ENCODE data around the gene ATOX1.

ATOX1 gene

GRCh38 chr5:151750121-151750520 is 8.3 kb downstream of the ATOX1 start:
- TF ChIP-seq CTCF (conservative IDR thresholded peaks at IDR 0.05; ENCODE audit: low read length), result no peak
- DNase-seq (ENCODE audit: low read depth), result no peak
- H3K4me3 ChIP-seq (ENCODE audit: low read length), result no peak overlapping the region

GRCh38 chr5:151745071-151745705 is 13.2 kb downstream of the ATOX1 start:
- H3K4me3 ChIP-seq (ENCODE audit: low read length), result no peak overlapping the region
- no peak for TF ChIP-seq CTCF (conservative IDR thresholded peaks at IDR 0.05; ENCODE audit: low read length)
- peak; percentile 87 for DNase-seq (ENCODE audit: low read depth)

- no peak for DNase-seq (ENCODE audit: low read depth)
- no peak overlapping the region for H3K4me3 ChIP-seq (ENCODE audit: low read length)
- TF ChIP-seq CTCF (conservative IDR thresholded peaks at IDR 0.05; ENCODE audit: low read length), result peak; percentile 25
Measured at GRCh38 chr5:151743530-151743929, 14.9 kb downstream of the ATOX1 start.

- peak; percentile 68 for DNase-seq (ENCODE audit: low read depth)
- no peak overlapping the region for H3K4me3 ChIP-seq (ENCODE audit: low read length)
- TF ChIP-seq CTCF (conservative IDR thresholded peaks at IDR 0.05; ENCODE audit: low read length), result peak; percentile 85
Measured at GRCh38 chr5:151742870-151743294, 15.5 kb downstream of the ATOX1 start.

- TF ChIP-seq CTCF (conservative IDR thresholded peaks at IDR 0.05; ENCODE audit: low read length), result no peak
- peak; percentile 80 for DNase-seq (ENCODE audit: low read depth)
- H3K4me3 ChIP-seq (ENCODE audit: low read length), result no peak overlapping the region
Measured at GRCh38 chr5:151741678-151742423, 16.6 kb downstream of the ATOX1 start.

- DNase-seq (ENCODE audit: low read depth), result peak; percentile 83
- H3K4me3 ChIP-seq (ENCODE audit: low read length), result peak overlapping the region; percentile 42
- TF ChIP-seq CTCF (conservative IDR thresholded peaks at IDR 0.05; ENCODE audit: low read length), result no peak
Measured at GRCh38 chr5:151740958-151741373, 17.5 kb downstream of the ATOX1 start.

All from AG10803 (cell line).